H1 (cell line): Measurements from ENCODE around the gene SKAP1. TPM values are rescaled to one million over a fixed set of nuclear protein-coding genes. Genes with fewer than 3 reads are reported as not detected.

Experiments
- CHD2 ChIP-seq: IDR thresholded peaks from 2 replicates; pipeline ENCODE4 v1.6.1; 2012; ENCODE audit warnings: low read length, improper control_type of control experiment
- EZH2 ChIP-seq: fragments of 200-600 bp; sonication (generic); IDR thresholded peaks from 2 replicates; pipeline ENCODE4 v1.7.1; 2012; ENCODE audit warnings: low read depth, mild to moderate bottlenecking, moderate library complexity, low read length, inconsistent platforms; ENCODE audit not compliant: severe bottlenecking
- SAP30 ChIP-seq: fragments of 300-600 bp; sonication (generic); IDR thresholded peaks from 2 replicates; pipeline ENCODE4 v1.7.1; 2012; ENCODE audit warnings: low read length, moderate library complexity, mild to moderate bottlenecking, inconsistent platforms; ENCODE audit not compliant: insufficient read depth, insufficient replicate concordance
- SIN3A ChIP-seq, 2 experiments: IDR thresholded peaks in 1 of 2; conservative IDR thresholded peaks in 1 of 2; 2 replicates each; pipeline ENCODE4 v1.6.1; 2011 to 2012; ENCODE audit warnings: low read length in 2 of 2, improper control_type of control experiment in 1 of 2, low read depth in 1 of 2, mild to moderate bottlenecking in 1 of 2
- SUZ12 ChIP-seq: fragments of 200-600 bp; sonication (generic); IDR thresholded peaks from 2 replicates; pipeline ENCODE4 v1.6.1; 2012; ENCODE audit warnings: mild to moderate bottlenecking, inconsistent platforms, low read length, moderate library complexity, mixed read lengths
- polyA plus RNA-seq, 7 experiments: library from polyadenylated mRNA; depleted of rRNA in 3 of 7; stranded (reverse) in 5 of 7; unstranded in 2 of 7; fragments of >200 nt in 5 of 7; fragments of 200-250 nt in 2 of 7; gene quantifications; 1 replicate in 5 of 7; 2 replicates in 1 of 7; 4 replicates in 1 of 7; pipeline versions ENCODE4 v1.2.1 to v1.2.3, GENCODE V29; 2011 to 2013; ENCODE audit warnings: missing spikeins in 2 of 7, mixed read lengths in 2 of 7
- total RNA-seq: library from RNA; stranded (reverse); fragmentation: NEBNext Ultra II Directional; extraction: Animal tissue kit (Norgen Biotek cat#: 25700); gene quantifications from 2 replicates; pipeline ENCODE4 v1.2.1, GENCODE V29; 2021
- TF ChIP-seq, protein P1 (sequence below): fragments of 300-600 bp; sonication (generic); IDR thresholded peaks from 2 replicates; pipeline ENCODE4 v1.7.1; 2012; ENCODE audit warnings: low read length, moderate library complexity, mild to moderate bottlenecking, inconsistent platforms; ENCODE audit not compliant: insufficient replicate concordance
- TF ChIP-seq, protein P2 (sequence below): IDR thresholded peaks from 2 replicates; pipeline ENCODE4 v1.6.1; 2011; ENCODE audit warnings: low read length, improper control_type of control experiment

Gene SKAP1
- total and polyA plus RNA-seq, 2 of the 8 experiments (the other 6 are each of a cell fraction or from before 2014, with no cell fraction given): not detected

DNA sequence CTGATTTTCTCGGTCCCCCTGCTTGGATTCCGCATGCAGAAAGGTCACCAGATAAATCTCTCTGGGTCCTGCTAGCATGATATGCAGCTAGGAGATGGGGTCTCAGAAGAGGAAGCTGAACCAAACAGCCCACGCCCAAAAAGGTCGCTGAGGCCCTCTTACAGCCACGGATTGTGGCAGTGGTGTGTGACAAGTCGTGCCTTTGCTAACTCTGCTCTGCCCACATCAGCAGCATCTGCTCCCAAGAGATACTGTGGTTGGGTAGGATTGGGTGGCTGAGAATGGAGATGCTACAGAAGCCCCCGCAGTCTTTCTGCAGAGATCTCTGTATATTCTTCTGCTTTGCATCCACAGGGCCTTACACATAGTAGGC, 15.2 kb upstream of the SKAP1 start (continued):
- TF ChIP-seq, protein P1, sequence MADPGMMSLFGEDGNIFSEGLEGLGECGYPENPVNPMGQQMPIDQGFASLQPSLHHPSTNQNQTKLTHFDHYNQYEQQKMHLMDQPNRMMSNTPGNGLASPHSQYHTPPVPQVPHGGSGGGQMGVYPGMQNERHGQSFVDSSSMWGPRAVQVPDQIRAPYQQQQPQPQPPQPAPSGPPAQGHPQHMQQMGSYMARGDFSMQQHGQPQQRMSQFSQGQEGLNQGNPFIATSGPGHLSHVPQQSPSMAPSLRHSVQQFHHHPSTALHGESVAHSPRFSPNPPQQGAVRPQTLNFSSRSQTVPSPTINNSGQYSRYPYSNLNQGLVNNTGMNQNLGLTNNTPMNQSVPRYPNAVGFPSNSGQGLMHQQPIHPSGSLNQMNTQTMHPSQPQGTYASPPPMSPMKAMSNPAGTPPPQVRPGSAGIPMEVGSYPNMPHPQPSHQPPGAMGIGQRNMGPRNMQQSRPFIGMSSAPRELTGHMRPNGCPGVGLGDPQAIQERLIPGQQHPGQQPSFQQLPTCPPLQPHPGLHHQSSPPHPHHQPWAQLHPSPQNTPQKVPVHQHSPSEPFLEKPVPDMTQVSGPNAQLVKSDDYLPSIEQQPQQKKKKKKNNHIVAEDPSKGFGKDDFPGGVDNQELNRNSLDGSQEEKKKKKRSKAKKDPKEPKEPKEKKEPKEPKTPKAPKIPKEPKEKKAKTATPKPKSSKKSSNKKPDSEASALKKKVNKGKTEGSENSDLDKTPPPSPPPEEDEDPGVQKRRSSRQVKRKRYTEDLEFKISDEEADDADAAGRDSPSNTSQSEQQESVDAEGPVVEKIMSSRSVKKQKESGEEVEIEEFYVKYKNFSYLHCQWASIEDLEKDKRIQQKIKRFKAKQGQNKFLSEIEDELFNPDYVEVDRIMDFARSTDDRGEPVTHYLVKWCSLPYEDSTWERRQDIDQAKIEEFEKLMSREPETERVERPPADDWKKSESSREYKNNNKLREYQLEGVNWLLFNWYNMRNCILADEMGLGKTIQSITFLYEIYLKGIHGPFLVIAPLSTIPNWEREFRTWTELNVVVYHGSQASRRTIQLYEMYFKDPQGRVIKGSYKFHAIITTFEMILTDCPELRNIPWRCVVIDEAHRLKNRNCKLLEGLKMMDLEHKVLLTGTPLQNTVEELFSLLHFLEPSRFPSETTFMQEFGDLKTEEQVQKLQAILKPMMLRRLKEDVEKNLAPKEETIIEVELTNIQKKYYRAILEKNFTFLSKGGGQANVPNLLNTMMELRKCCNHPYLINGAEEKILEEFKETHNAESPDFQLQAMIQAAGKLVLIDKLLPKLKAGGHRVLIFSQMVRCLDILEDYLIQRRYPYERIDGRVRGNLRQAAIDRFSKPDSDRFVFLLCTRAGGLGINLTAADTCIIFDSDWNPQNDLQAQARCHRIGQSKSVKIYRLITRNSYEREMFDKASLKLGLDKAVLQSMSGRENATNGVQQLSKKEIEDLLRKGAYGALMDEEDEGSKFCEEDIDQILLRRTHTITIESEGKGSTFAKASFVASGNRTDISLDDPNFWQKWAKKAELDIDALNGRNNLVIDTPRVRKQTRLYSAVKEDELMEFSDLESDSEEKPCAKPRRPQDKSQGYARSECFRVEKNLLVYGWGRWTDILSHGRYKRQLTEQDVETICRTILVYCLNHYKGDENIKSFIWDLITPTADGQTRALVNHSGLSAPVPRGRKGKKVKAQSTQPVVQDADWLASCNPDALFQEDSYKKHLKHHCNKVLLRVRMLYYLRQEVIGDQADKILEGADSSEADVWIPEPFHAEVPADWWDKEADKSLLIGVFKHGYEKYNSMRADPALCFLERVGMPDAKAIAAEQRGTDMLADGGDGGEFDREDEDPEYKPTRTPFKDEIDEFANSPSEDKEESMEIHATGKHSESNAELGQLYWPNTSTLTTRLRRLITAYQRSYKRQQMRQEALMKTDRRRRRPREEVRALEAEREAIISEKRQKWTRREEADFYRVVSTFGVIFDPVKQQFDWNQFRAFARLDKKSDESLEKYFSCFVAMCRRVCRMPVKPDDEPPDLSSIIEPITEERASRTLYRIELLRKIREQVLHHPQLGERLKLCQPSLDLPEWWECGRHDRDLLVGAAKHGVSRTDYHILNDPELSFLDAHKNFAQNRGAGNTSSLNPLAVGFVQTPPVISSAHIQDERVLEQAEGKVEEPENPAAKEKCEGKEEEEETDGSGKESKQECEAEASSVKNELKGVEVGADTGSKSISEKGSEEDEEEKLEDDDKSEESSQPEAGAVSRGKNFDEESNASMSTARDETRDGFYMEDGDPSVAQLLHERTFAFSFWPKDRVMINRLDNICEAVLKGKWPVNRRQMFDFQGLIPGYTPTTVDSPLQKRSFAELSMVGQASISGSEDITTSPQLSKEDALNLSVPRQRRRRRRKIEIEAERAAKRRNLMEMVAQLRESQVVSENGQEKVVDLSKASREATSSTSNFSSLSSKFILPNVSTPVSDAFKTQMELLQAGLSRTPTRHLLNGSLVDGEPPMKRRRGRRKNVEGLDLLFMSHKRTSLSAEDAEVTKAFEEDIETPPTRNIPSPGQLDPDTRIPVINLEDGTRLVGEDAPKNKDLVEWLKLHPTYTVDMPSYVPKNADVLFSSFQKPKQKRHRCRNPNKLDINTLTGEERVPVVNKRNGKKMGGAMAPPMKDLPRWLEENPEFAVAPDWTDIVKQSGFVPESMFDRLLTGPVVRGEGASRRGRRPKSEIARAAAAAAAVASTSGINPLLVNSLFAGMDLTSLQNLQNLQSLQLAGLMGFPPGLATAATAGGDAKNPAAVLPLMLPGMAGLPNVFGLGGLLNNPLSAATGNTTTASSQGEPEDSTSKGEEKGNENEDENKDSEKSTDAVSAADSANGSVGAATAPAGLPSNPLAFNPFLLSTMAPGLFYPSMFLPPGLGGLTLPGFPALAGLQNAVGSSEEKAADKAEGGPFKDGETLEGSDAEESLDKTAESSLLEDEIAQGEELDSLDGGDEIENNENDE: no peak
- TF ChIP-seq, protein P2, sequence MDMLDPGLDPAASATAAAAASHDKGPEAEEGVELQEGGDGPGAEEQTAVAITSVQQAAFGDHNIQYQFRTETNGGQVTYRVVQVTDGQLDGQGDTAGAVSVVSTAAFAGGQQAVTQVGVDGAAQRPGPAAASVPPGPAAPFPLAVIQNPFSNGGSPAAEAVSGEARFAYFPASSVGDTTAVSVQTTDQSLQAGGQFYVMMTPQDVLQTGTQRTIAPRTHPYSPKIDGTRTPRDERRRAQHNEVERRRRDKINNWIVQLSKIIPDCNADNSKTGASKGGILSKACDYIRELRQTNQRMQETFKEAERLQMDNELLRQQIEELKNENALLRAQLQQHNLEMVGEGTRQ: no peak
- TF ChIP-seq CHD2 (no peak), SAP30 (no peak), EZH2 (no peak), SUZ12 (no peak), SIN3A (conservative IDR thresholded peaks at IDR 0.05 in 1 of 2, IDR thresholded peaks at IDR 0.05 in 1 of 2; ENCODE audit: low read depth in 1 of 2, low read length in 2 of 2) (no peak)
